SK-N-SH (cell line): ENCODE data around the gene FRAT2. TPM values are rescaled to one million over a fixed set of nuclear protein-coding genes. Genes with fewer than 3 reads are reported as not detected.
"Not testable (repeated sequence)": the region's sequence is repeated elsewhere in the genome, so short reads cannot be mapped to it uniquely, and the experiment has no call there.

Source experiments
- CTCF ChIA-PET: fragments of 300-600, 350-600 bp; formaldehyde crosslinking; extraction: SDS; loops from one replicate; lab custom pipeline; 2021; lab: Yijun Ruan, JAX
- POLR2A ChIA-PET: fragments of 350-600 bp; sonication (Branson Sonifier 250); formaldehyde crosslinking; extraction: SDS; loops from one replicate; lab custom pipeline; 2020; ENCODE audit warnings: antibody characterized with exemption, inconsistent platforms; lab: Yijun Ruan, JAX
- DNase-seq: peaks from one replicate; pipeline ENCODE4 v3.0.0; 2012
- H2AFZ ChIP-seq: fragments of 200-600 bp; sonication (generic); 2 replicates; pipeline ENCODE4 v1.8.1; 2016; ENCODE audit warnings: antibody characterized with exemption, mild to moderate bottlenecking, low read depth
- H3F3A ChIP-seq: fragments of 200-600 bp; sonication (generic); replicated peaks from 2 replicates; pipeline ENCODE3; 2016; ENCODE audit warnings: antibody characterized with exemption, mild to moderate bottlenecking; ENCODE audit not compliant: insufficient read depth
- H3K27ac ChIP-seq, 2 experiments: fragments of 200-500 bp in 1 of 2; fragments of 200-600 bp in 1 of 2; sonication (Bioruptor generic) in 1 of 2; sonication (generic), shearing (Covaris generic) in 1 of 2; 2 replicates each; pipeline versions ENCODE4 v1.5.1 to v1.6.1; 2014 to 2016; ENCODE audit warnings: low read depth in 2 of 2, inconsistent platforms in 1 of 2, low read length in 1 of 2, mild to moderate bottlenecking in 1 of 2, mixed read lengths in 1 of 2
- H3K27me3 ChIP-seq: fragments of 200-600 bp; sonication (generic), shearing (Covaris generic); 2 replicates; pipeline ENCODE4 v1.6.1; 2016; ENCODE audit warnings: mixed run types; ENCODE audit not compliant: insufficient read depth
- H3K36me3 ChIP-seq, 2 experiments: fragments of 200-500 bp in 1 of 2; fragments of 200-600 bp in 1 of 2; sonication (Bioruptor generic) in 1 of 2; sonication (generic) in 1 of 2; replicated peaks in 1 of 2; 2 replicates each; pipeline versions ENCODE3 to v1.5.1; 2014 to 2016; ENCODE audit warnings: low read length in 1 of 2, mild to moderate bottlenecking in 1 of 2; ENCODE audit not compliant: insufficient read depth in 2 of 2, control insufficient read depth in 1 of 2
- H3K4me1 ChIP-seq, 2 experiments: fragments of 200-500 bp in 1 of 2; fragments of 200-600 bp in 1 of 2; sonication (Bioruptor generic) in 1 of 2; sonication (generic), shearing (Covaris generic) in 1 of 2; 2 replicates each; pipeline versions ENCODE4 v1.5.1 to v1.6.1; 2014 to 2016; ENCODE audit warnings: low read depth in 1 of 2, low read length in 1 of 2, mixed run types in 1 of 2; ENCODE audit not compliant: insufficient read depth in 2 of 2, control insufficient read depth in 1 of 2
- H3K4me2 ChIP-seq: fragments of 200-600 bp; sonication (generic), shearing (Covaris generic); 2 replicates; pipeline ENCODE4 v1.6.1; 2017; ENCODE audit warnings: mixed run types
- H3K4me3 ChIP-seq, 2 experiments: fragments of 200-500 bp in 1 of 2; fragments of 200-600 bp in 1 of 2; sonication (Bioruptor generic) in 1 of 2; sonication (generic), shearing (Covaris generic) in 1 of 2; 2 replicates each; pipeline versions ENCODE4 v1.5.1 to v1.8.1; 2014 to 2016; ENCODE audit warnings: low read depth in 2 of 2, inconsistent platforms in 1 of 2, low read length in 1 of 2, mild to moderate bottlenecking in 1 of 2, mixed read lengths in 1 of 2, moderate library complexity in 1 of 2
- H3K79me2 ChIP-seq: fragments of 200-600 bp; sonication (generic); 2 replicates; pipeline ENCODE4 v1.8.1; 2017; ENCODE audit warnings: mild to moderate bottlenecking; ENCODE audit not compliant: insufficient read depth
- H3K9ac ChIP-seq: fragments of 200-600 bp; sonication (generic); 2 replicates; pipeline ENCODE4 v1.6.1; 2017; ENCODE audit warnings: mixed run types
- H3K9me2 ChIP-seq: fragments of 200-600 bp; sonication (generic); 2 replicates; pipeline ENCODE4 v1.6.1; 2017; ENCODE audit warnings: mixed run types
- H3K9me3 ChIP-seq: fragments of 200-600 bp; sonication (generic); 2 replicates; pipeline ENCODE4 v1.6.1; 2017; ENCODE audit warnings: mixed run types, mild to moderate bottlenecking, moderate library complexity
- H4K20me1 ChIP-seq: fragments of 200-600 bp; sonication (generic); 2 replicates; pipeline ENCODE4 v1.6.1; 2017; ENCODE audit warnings: mild to moderate bottlenecking, mixed run types; ENCODE audit not compliant: insufficient read depth
- IRF3 ChIP-seq: fragments of 150-350 bp; IDR thresholded peaks from 2 replicates; pipeline ENCODE4 v1.6.1; 2016; ENCODE audit warnings: mild to moderate bottlenecking, low read depth, low read length
- WGBS: methylation state at CpG from one replicate; pipeline ENCODE4 v1.1.6; 2017; ENCODE audit warnings: low lambda C conversion rate; 5-methylcytosine and 5-hydroxymethylcytosine counted together
- polyA plus RNA-seq, 3 experiments: library from polyadenylated mRNA; depleted of rRNA; stranded (reverse); fragments of >200 nt; gene quantifications; 2 replicates each; pipeline ENCODE4 v1.2.3, GENCODE V29; 2012
- small RNA-seq, 7 experiments: library from RNA; depleted of rRNA; stranded (forward); fragments of <200 nt; gene quantifications; one replicate each; pipeline ENCODE3, GENCODE V24; 2012

Gene FRAT2
- polyA plus RNA-seq, 1 of the 3 experiments (the other 2 are of a cell fraction): 2.4 TPM

DNA sequence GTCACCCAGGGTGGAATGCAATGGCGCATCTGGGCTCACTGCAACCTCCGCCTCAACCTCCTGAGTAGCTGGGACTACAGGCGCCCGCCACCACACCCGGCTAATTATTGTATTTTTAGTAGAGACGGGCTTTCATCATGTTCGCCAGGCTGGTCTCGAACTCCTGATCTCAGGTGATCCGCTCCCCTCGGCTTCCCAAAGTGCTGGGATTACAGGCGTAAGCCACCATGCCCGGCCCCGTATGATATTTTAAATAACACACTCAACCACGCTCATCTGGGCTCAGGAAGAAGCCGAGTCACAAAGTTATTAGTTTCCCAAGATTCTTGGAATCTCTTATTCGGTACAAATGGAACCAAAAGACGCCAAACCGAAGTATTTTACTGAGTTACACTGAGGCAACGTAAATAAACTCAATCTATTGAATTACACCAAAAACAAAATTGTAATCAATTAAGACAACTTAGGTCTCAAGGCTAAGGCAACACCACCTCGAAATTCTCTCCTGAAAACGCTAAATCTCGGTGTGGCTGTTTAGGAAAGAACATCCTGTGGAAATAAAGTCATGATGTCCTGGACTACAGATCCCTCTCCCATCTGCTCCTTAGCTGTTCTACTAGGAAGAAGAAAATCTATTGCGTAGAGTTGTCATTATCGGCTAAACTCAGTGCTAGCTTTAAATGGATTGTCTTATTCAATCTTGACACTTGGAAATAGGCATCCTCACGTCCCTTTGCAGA lies 43.0 kb downstream of the FRAT2 start (continued):
- no peak for TF ChIP-seq IRF3

DNA sequence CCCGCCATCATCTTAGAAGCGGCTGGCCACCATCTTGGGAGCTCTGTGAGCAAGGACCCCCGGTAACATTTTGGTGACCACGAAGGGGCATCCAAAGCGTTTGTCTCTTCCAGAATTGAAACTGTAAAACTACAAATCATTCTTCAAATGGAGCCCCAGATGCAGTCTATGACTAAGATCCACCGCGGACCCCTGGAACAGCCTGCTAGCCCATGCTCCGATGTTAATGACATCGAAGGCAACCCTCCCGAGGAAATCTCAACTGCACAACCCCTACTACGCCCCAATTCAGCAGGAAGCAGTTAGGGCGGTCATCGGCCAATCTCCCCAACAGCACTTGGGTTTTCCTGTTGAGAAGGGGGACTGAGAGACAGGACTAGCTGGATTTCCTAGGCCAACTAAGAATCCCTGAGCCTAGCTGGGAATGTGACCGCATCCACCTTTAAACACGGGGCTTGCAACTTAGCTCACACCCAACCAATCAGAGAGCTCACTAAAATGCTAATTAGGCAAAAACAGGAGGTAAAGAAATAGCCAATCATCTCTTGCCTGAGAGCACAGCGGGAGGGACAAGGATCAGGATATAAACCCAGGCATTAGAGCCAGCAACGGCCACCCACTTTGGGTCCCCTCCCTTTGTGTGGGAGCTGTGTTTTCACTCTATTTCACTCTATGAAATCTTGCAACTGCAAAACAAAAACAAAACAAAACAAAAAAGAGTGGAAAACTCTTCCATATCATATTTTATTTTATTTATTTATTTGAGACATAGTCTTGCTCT lies 43.8 kb downstream of the FRAT2 start:
- WGBS: 96% methylated on average over 15 of the region's 17 CpGs
- Histone ChIP-seq H3F3A (peaks cover 15% of the 10 kb centered on the region), H3K4me2 (peak overlapping the region; percentile 75), H3K27ac (peak overlapping the region in 1 of 2 experiments; percentile 97; a peak in 2 of 4 replicates), H3K79me2 (peaks cover 51% of the 10 kb centered on the region), H2AFZ (0 out of 2 replicates have a peak overlapping the region, but pooled peaks have one; percentile 94), H3K4me3 (peak overlapping the region in 1 of 2 experiments; percentile 86; a peak in 3 of 4 replicates)
- not testable (repeated sequence) for H3K9me3 ChIP-seq, H4K20me1 ChIP-seq, H3K27me3 ChIP-seq, H3K9me2 ChIP-seq, H3K9ac ChIP-seq, DNase-seq, H3K4me1 ChIP-seq, H3K36me3 ChIP-seq
- ChIA-PET CTCF (interaction anchor here (0.6 to 3.4 kb wide), 4 partner anchors 12 to 29 kb away, joined by 3 to 27 read pairs (median 7); partner anchors contain the start of gene FRAT1), POLR2A (interaction anchor here (1.1 kb wide), 1 partner anchor 110 kb away, joined by 6 read pairs; the partner anchor contains the start of gene RRP12)

DNA sequence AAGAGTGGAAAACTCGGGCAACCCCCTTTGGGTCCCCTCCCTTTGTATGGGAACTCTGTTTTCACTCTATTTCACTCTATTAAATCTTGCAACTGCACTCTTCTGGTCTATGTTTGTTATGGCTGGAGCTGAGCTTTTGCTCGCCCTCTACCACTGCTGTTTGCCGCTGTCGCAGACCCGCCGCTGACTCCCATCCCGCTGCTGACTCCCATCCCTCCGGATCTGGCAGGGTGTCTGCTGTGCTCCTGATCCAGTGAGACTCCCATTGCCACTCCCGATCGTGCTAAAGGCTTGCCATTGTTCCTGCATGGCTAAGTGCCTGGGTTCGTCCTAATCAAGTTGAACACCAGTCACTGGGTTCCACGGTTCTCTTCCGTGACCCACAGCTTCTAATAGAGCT lies 44.5 kb downstream of the FRAT2 start:
- H3K4me2 ChIP-seq, H3K4me1 ChIP-seq, H2AFZ ChIP-seq, H3K9ac ChIP-seq, H3K27me3 ChIP-seq, H3K36me3 ChIP-seq, DNase-seq, H3K27ac ChIP-seq, POLR2A ChIA-PET, H3K9me3 ChIP-seq, H3K9me2 ChIP-seq, H3K4me3 ChIP-seq, H4K20me1 ChIP-seq: not testable (repeated sequence)
- H3K79me2 ChIP-seq: peaks cover 51% of the 10 kb centered on the region
- WGBS: 97% methylated on average over 13 of the region's 13 CpGs
- peaks cover 15% of the 10 kb centered on the region for H3F3A ChIP-seq
- CTCF ChIA-PET: interaction anchor here (3.4 kb wide), 1 partner anchor 11 kb away, joined by 27 read pairs; no protein-coding TSS in a partner anchor

Small RNA genes lying within 50 kb of the gene (small RNA-seq; reads per million reads assigned to genes)
- 0 reads per million in 7 experiments for gene RF00017

Other genes with a start within 250 kb of the FRAT2 start
- 0.02 and 0.05 TPM in 2 replicates for gene SLIT1, start 148.8 kb downstream of the FRAT2 start, polyA plus RNA-seq (2012; rRNA removed)
- 3.8 and 4.5 TPM in 2 replicates for gene ARHGAP19, start 42.1 kb downstream of the FRAT2 start, polyA plus RNA-seq (2012; rRNA removed)
- gene FRAT1, start 15.5 kb downstream of the FRAT2 start, polyA plus RNA-seq (2012; rRNA removed): 1.3 and 1.8 TPM in 2 replicates
- 40.9 and 46.4 TPM in 2 replicates for gene RRP12, start 66.6 kb upstream of the FRAT2 start, polyA plus RNA-seq (2012; rRNA removed)
- gene PGAM1, start 91.5 kb upstream of the FRAT2 start, polyA plus RNA-seq (2012; rRNA removed): 398 and 419 TPM in 2 replicates
- gene EXOSC1, start 111.3 kb upstream of the FRAT2 start, polyA plus RNA-seq (2012; rRNA removed): 49.0 and 50.0 TPM in 2 replicates
- gene ZDHHC16, start 111.4 kb upstream of the FRAT2 start, polyA plus RNA-seq (2012; rRNA removed): 71.5 and 84.2 TPM in 2 replicates
- 56.9 and 83.9 TPM in 2 replicates for gene MMS19, start 163.7 kb upstream of the FRAT2 start, polyA plus RNA-seq (2012; rRNA removed)
- 37.9 and 38.8 TPM in 2 replicates for gene UBTD1, start 164.2 kb upstream of the FRAT2 start, polyA plus RNA-seq (2012; rRNA removed)
- gene ANKRD2, start 238.1 kb upstream of the FRAT2 start, polyA plus RNA-seq (2012; rRNA removed): 0.72 and 0.99 TPM in 2 replicates
- gene HOGA1, start 249.7 kb upstream of the FRAT2 start, polyA plus RNA-seq (2012; rRNA removed): 2.9 and 4.8 TPM in 2 replicates